K562 (cell line): Measurements from ENCODE around the gene NRXN3. TPM values are rescaled to one million over a fixed set of nuclear protein-coding genes. Genes with fewer than 3 reads are reported as not detected.

Source experiments
- ATAC-seq: fragments of 200-7000 bp; cut with Tn5 transposase; 3 replicates; pipeline ENCODE4 v1.9.1; 2020; ENCODE audit warnings: moderate library complexity
- BruUV-seq: library from RNA; stranded (reverse); fragments of 400-500 nt; replicated peaks from 2 replicates; lab custom pipeline; 2021; lab: Mats Ljungman, UMichigan
- CTCF ChIA-PET: fragments of 300-600 bp; formaldehyde crosslinking; extraction: SDS; loops from one replicate; lab custom pipeline; 2021; ENCODE audit warnings: low intra/inter-chr PET ratio; lab: Yijun Ruan, JAX
- POLR2A ChIA-PET: fragments of 300-600, 350-650 bp; sonication (Branson Sonifier 250); formaldehyde crosslinking; extraction: SDS; loops from one replicate; lab custom pipeline; 2021; ENCODE audit warnings: antibody characterized with exemption, inconsistent platforms; lab: Yijun Ruan, JAX
- DNase-seq, 4 experiments: peaks; one replicate each; pipeline versions ENCODE4 v3.0.0 to v3.0.0-alpha.2; 2011 to 2018; ENCODE audit warnings: low spot score in 3 of 4, mixed read lengths in 3 of 4; ENCODE audit errors: extremely low read depth in 1 of 4
- FAIRE-seq: peaks from 2 replicates; lab custom pipeline; 2011; peaks lifted over from hg19 to GRCh38; lab: Jason Lieb, UNC
- H2AFZ ChIP-seq: 2 replicates; pipeline ENCODE4 v1.6.0; 2011; ENCODE audit warnings: low read depth, low read length, control low read depth, inconsistent platforms
- H3K27ac ChIP-seq: fragments of 200-600 bp; 3 replicates; pipeline ENCODE4 v1.8.0; 2011; ENCODE audit warnings: low read depth, mild to moderate bottlenecking, control low read depth, inconsistent platforms, low read length, moderate library complexity, mixed read lengths; ENCODE audit errors: extremely low read depth
- H3K27me3 ChIP-seq, 2 experiments: fragments of 300-600 bp in 1 of 2; 2 replicates in 1 of 2; 3 replicates in 1 of 2; pipeline versions ENCODE4 v1.6.0 to v1.8.0; 2011; ENCODE audit warnings: inconsistent platforms in 2 of 2, low read length in 2 of 2, mild to moderate bottlenecking in 1 of 2, mixed read lengths in 1 of 2, moderate library complexity in 1 of 2; ENCODE audit not compliant: control insufficient read depth in 2 of 2, insufficient read depth in 2 of 2
- H3K36me3 ChIP-seq: fragments of 300-600 bp; 3 replicates; pipeline ENCODE4 v1.8.0; 2011; ENCODE audit warnings: mild to moderate bottlenecking, low read length, inconsistent platforms; ENCODE audit not compliant: control insufficient read depth, insufficient read depth
- H3K4me1 ChIP-seq, 2 experiments: fragments of 200-600 bp in 1 of 2; replicated peaks in 1 of 2; 2 replicates in 1 of 2; 3 replicates in 1 of 2; pipeline versions ENCODE4 v1.5.1 to v1.8.0; 2011; ENCODE audit warnings: inconsistent platforms in 2 of 2, low read length in 2 of 2, mild to moderate bottlenecking in 1 of 2, mixed read lengths in 1 of 2, moderate library complexity in 1 of 2; ENCODE audit not compliant: control insufficient read depth in 2 of 2, insufficient read depth in 2 of 2
- H3K4me2 ChIP-seq: 2 replicates; pipeline ENCODE4 v1.6.1; 2011; ENCODE audit warnings: low read length, control low read depth, inconsistent platforms, mixed read lengths; ENCODE audit not compliant: insufficient read depth
- H3K4me3 ChIP-seq: fragments of 200-600 bp; sonication (generic), shearing (Covaris generic); 2 replicates; pipeline ENCODE4 v1.5.1; 2016; ENCODE audit warnings: control low read depth, inconsistent platforms
- H3K79me2 ChIP-seq: fragments of 200-600 bp; 3 replicates; pipeline ENCODE4 v1.8.0; 2011; ENCODE audit warnings: low read length, inconsistent platforms; ENCODE audit not compliant: control insufficient read depth, insufficient read depth
- H3K9ac ChIP-seq, 2 experiments: 2 replicates each; pipeline versions ENCODE4 v1.6.0 to v1.6.1; 2011; ENCODE audit warnings: low read depth in 2 of 2, low read length in 2 of 2, control low read depth in 1 of 2, inconsistent platforms in 1 of 2, mild to moderate bottlenecking in 1 of 2, mixed read lengths in 1 of 2; ENCODE audit not compliant: insufficient read depth in 1 of 2
- H3K9me1 ChIP-seq: one replicate; pipeline ENCODE4 v1.6.0; 2011; ENCODE audit warnings: inconsistent platforms, mild to moderate bottlenecking, low read length, moderate library complexity; ENCODE audit not compliant: control insufficient read depth, insufficient read depth
- H3K9me3 ChIP-seq: replicated peaks from 2 replicates; pipeline ENCODE4 v1.5.1; 2011; ENCODE audit warnings: low read depth, low read length, inconsistent platforms; ENCODE audit not compliant: control insufficient read depth, insufficient read depth
- H4K20me1 ChIP-seq: replicated peaks from 2 replicates; pipeline ENCODE4 v1.6.1; 2011; ENCODE audit warnings: low read length, inconsistent platforms, mixed read lengths; ENCODE audit not compliant: control insufficient read depth, insufficient read depth
- CBX1 ChIP-seq: sonication (generic); IDR thresholded peaks from 2 replicates; pipeline ENCODE4 v1.6.1; 2016; ENCODE audit warnings: antibody characterized with exemption, low read depth, mild to moderate bottlenecking
- CREB1 ChIP-seq, 2 experiments: sonication (generic) in 1 of 2; formaldehyde crosslinking in 1 of 2; IDR thresholded peaks; 2 replicates each; pipeline versions ENCODE4 v1.6.1 to v1.8.0; 2012 to 2022; ENCODE audit warnings: inconsistent platforms in 1 of 2, mild to moderate bottlenecking in 1 of 2, missing genetic modification reagents in 1 of 2, moderate library complexity in 1 of 2
- CTCFL ChIP-seq: IDR thresholded peaks from 2 replicates; pipeline ENCODE4 v1.6.1; 2011; ENCODE audit warnings: borderline replicate concordance, low read depth, mild to moderate bottlenecking, moderate library complexity, low read length; ENCODE audit not compliant: insufficient read depth, poor library complexity, severe bottlenecking
- DACH1 ChIP-seq: fragments of 450-650 bp; IDR thresholded peaks from 2 replicates; pipeline ENCODE4 v1.6.1; 2018; ENCODE audit not compliant: partially characterized antibody
- FOXK1 ChIP-seq: sonication (generic); formaldehyde crosslinking; IDR thresholded peaks from 2 replicates; pipeline ENCODE4 v1.8.0; 2022; ENCODE audit warnings: missing genetic modification reagents, mild to moderate bottlenecking, borderline replicate concordance
- GABPB2 ChIP-seq: fragments of 250-450 bp; sonication (Bioruptor Pico); conservative IDR thresholded peaks from 2 replicates; pipeline ENCODE4 v1.5.1; 2021; ENCODE audit warnings: mild to moderate bottlenecking
- GATA2 ChIP-seq: sonication (generic); formaldehyde crosslinking; IDR thresholded peaks from 2 replicates; pipeline ENCODE4 v1.4.0; 2020; ENCODE audit warnings: mild to moderate bottlenecking, missing genetic modification reagents
- HIVEP1 ChIP-seq: fragments of 250-450 bp; sonication (Bioruptor Pico); IDR thresholded peaks from 2 replicates; pipeline ENCODE4 v1.4.0; 2020; ENCODE audit warnings: mild to moderate bottlenecking
- KLF1 ChIP-seq: fragments of 450-650 bp; IDR thresholded peaks from 2 replicates; pipeline ENCODE4 v1.6.1; 2016; ENCODE audit warnings: missing genetic modification characterization, missing compliant biosample characterization
- NCOA1 ChIP-seq: fragments of 450-650 bp; IDR thresholded peaks from 2 replicates; pipeline ENCODE4 v1.6.1; 2016; ENCODE audit warnings: low read depth
- PHF21A ChIP-seq: fragments of 450-650 bp; IDR thresholded peaks from 2 replicates; pipeline ENCODE4 v1.6.1; 2017; ENCODE audit warnings: low read depth, borderline replicate concordance
- PURB ChIP-seq: sonication (generic); formaldehyde crosslinking; IDR thresholded peaks from 2 replicates; pipeline ENCODE4 v1.9.0; 2021; ENCODE audit warnings: low read depth, mild to moderate bottlenecking, missing genetic modification reagents
- YBX1 ChIP-seq: fragments of 450-650 bp; IDR thresholded peaks from 2 replicates; pipeline ENCODE4 v1.7.1; 2016; ENCODE audit warnings: mild to moderate bottlenecking
- ZC3H4 ChIP-seq: sonication (generic); formaldehyde crosslinking; IDR thresholded peaks from 2 replicates; pipeline ENCODE4 v1.9.0; 2021; ENCODE audit warnings: missing genetic modification reagents, borderline replicate concordance
- ZNF23 ChIP-seq: fragments of 250-450 bp; sonication (Bioruptor Pico); IDR thresholded peaks from 2 replicates; pipeline ENCODE4 v1.4.0; 2020; ENCODE audit warnings: mild to moderate bottlenecking
- WGBS: fragments of 100-300 bp; shearing (Covaris generic); methylation state at CpG from one replicate; pipeline ENCODE4 v1.1.6; 2016; ENCODE audit warnings: low coverage, mixed read lengths; ENCODE audit not compliant: insufficient coverage; ENCODE audit errors: missing lambda C conversion rate; 5-methylcytosine and 5-hydroxymethylcytosine counted together
- in situ Hi-C: fragments of 300-500 bp; cut with MboI; formaldehyde crosslinking; loops from 4 replicates; pipeline ENCODE4 v1.15.0; 2018; ENCODE audit warnings: inconsistent platforms, mixed read lengths
- intact Hi-C: fragments of 100-400 bp; cut with micrococcal nuclease; formaldehyde crosslinking; loops from 2 replicates; pipeline ENCODE4 v1.14.2; 2022
- polyA plus RNA-seq, 8 experiments: library from polyadenylated mRNA; depleted of rRNA in 4 of 8; stranded (reverse) in 5 of 8; unstranded in 3 of 8; fragments of >200 nt; fragmentation: Nextera tagmentation in 2 of 8; fragmentation: Illumina TruSeq in 1 of 8; extraction: Ambion mirVana in 2 of 8; extraction: Trizol in 1 of 8; gene quantifications; 2 replicates each; pipeline versions ENCODE4 v1.2.1 to v1.2.3, GENCODE V29; 2011 to 2014; ENCODE audit warnings: inconsistent platforms in 1 of 8, missing spikeins in 1 of 8
- total RNA-seq, 7 experiments: library from RNA; depleted of rRNA in 6 of 7; stranded (reverse); fragments of >200 nt in 6 of 7; fragmentation: Illumina TruSeq in 2 of 7; extraction: Trizol in 2 of 7; gene quantifications; 2 replicates each; pipeline versions ENCODE4 v1.2.1 to v1.2.3, GENCODE V29; 2011 to 2021; ENCODE audit warnings: low replicate concordance in 1 of 7
- TF ChIP-seq, protein P1 (sequence below): sonication (generic); formaldehyde crosslinking; IDR thresholded peaks from 2 replicates; pipeline ENCODE4 v1.8.0; 2022; ENCODE audit warnings: mild to moderate bottlenecking, missing genetic modification reagents, borderline replicate concordance
- TF ChIP-seq, protein P2 (sequence below), 2 experiments: fragments of 450-650 bp in 1 of 2; sonication (generic) in 1 of 2; formaldehyde crosslinking in 1 of 2; IDR thresholded peaks in 1 of 2; conservative IDR thresholded peaks in 1 of 2; 2 replicates each; pipeline versions ENCODE4 v1.6.1 to v1.8.1; 2016 to 2023; ENCODE audit warnings: mild to moderate bottlenecking in 2 of 2, moderate library complexity in 2 of 2, inconsistent platforms in 1 of 2, missing genetic modification reagents in 1 of 2

NRXN3 gene
- total and polyA plus RNA-seq, 9 of the 15 experiments (the other 6 are each of a cell fraction or from before 2014, with no cell fraction given), result 0.09 TPM; not detected in 8

DNA sequence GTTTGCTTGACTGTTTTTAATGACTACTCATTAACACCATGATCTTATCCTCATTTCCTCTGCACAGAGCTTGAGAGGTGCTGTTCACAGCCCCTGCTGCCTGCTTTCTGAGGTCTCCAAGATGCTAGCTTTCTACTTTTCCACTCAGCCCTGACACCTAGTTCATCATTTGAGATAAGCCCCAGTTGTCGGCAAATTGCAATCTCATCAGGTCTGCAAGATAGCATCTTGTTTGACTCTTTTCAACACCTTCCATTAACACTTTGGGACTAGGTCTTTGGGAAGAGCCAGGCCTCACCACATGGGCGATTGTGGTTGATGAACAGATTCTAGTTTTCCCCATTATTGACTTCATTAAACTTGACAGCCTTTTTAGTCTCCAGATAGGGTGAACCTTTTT lies 1136.4 kb downstream of the NRXN3 start (continued):
- TF ChIP-seq CTCFL (no peak), CBX1 (no peak)

- Histone ChIP-seq H3K4me1 (no peaks in the 10 kb centered on the region), H3K27ac (no peak overlapping the region), H2AFZ (no peak overlapping the region), H3K9ac (no peak overlapping the region), H3K9me3 (no peaks in the 10 kb centered on the region; the same call in 1 of the 2 replicates), H3K36me3 (no peaks in the 10 kb centered on the region), H3K4me2 (no peak overlapping the region), H3K79me2 (no peaks in the 10 kb centered on the region), H3K4me3 (no peak overlapping the region), H3K9me1 (no peaks in the 10 kb centered on the region), H3K27me3 (no peaks in the 10 kb centered on the region), H4K20me1 (no peaks in the 10 kb centered on the region)
- POLR2A ChIA-PET, result no interaction called here
- DNase-seq, result no peak
- no peak for ATAC-seq
- CTCF ChIA-PET, result no interaction called here
- in situ Hi-C loops (no loop called here), intact Hi-C loops (no loop called here)
- 0% methylated on average over 6 of the region's 7 CpGs for WGBS
- BruUV-seq, result no TSS peak
- FAIRE-seq, result no peak
- TF ChIP-seq ZC3H4, result no peak
- TF ChIP-seq FOXK1 (CRISPR knock-in tag), result no peak
- TF ChIP-seq GABPB2 (CRISPR knock-in tag), result no peak
- no peak for TF ChIP-seq PHF21A
- no peak for TF ChIP-seq CREB1 (IDR thresholded peaks at IDR 0.05)
- TF ChIP-seq CREB1 (CRISPR knock-in tag; IDR thresholded peaks at IDR 0.05), result no peak
- no peak for TF ChIP-seq GATA2 (CRISPR knock-in tag)
- TF ChIP-seq KLF1, result no peak
- TF ChIP-seq ZNF23, result no peak
- no peak for TF ChIP-seq HIVEP1 (CRISPR knock-in tag)
- TF ChIP-seq DACH1, result no peak
- no peak for TF ChIP-seq NCOA1
- TF ChIP-seq, protein P1, sequence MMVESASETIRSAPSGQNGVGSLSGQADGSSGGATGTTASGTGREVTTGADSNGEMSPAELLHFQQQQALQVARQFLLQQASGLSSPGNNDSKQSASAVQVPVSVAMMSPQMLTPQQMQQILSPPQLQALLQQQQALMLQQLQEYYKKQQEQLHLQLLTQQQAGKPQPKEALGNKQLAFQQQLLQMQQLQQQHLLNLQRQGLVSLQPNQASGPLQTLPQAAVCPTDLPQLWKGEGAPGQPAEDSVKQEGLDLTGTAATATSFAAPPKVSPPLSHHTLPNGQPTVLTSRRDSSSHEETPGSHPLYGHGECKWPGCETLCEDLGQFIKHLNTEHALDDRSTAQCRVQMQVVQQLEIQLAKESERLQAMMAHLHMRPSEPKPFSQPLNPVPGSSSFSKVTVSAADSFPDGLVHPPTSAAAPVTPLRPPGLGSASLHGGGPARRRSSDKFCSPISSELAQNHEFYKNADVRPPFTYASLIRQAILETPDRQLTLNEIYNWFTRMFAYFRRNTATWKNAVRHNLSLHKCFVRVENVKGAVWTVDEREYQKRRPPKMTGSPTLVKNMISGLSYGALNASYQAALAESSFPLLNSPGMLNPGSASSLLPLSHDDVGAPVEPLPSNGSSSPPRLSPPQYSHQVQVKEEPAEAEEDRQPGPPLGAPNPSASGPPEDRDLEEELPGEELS, result no peak
- no peak for TF ChIP-seq PURB (CRISPR knock-in tag)
- TF ChIP-seq, protein P2, sequence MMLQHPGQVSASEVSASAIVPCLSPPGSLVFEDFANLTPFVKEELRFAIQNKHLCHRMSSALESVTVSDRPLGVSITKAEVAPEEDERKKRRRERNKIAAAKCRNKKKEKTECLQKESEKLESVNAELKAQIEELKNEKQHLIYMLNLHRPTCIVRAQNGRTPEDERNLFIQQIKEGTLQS (IDR thresholded peaks at IDR 0.05), result no peak
- TF ChIP-seq, protein P2 (CRISPR knock-in tag; conservative IDR thresholded peaks at IDR 0.05), result no peak
- no peak for TF ChIP-seq YBX1
Measured at GRCh38 chr14:79318371-79318770, 1148.2 kb downstream of the NRXN3 start.
